Measurements from ENCODE around the gene CARS1. TPM values are rescaled to one million over a fixed set of nuclear protein-coding genes. Genes with fewer than 3 reads are reported as not detected.

The CARS1 gene
- total RNA-seq, 1 experiment from 2014 or later: 120 TPM

GRCh38 chr11:2991452-2992233 lies 65.6 kb downstream of the CARS1 start:
- in situ Hi-C loops (cut with HindIII; ENCODE audit: low pct_unique_long_range_greater_than_20kb, low sequenced_read_pairs): no loop called here
- POLR2A ChIA-PET: interaction anchor here (0.6 to 1.0 kb wide), 6 partner anchors 12 to 224 kb away, joined by 3 to 5 read pairs (median 3); no protein-coding TSS in a partner anchor
- CTCF ChIA-PET: interaction anchor here (0.6 to 1.3 kb wide), 3 partner anchors 19 to 248 kb away, joined by 3 to 4 read pairs (median 3); no protein-coding TSS in a partner anchor
- Histone ChIP-seq H3K27ac (ENCODE audit: low read length) (peak overlapping the region; percentile 97), H3K9me3 (ENCODE audit: control insufficient read depth, insufficient read depth, low read depth, low read length) (no peaks in the 10 kb centered on the region), H3K4me3 (ENCODE audit: low read depth in 2 of 2, low read length in 2 of 2) (peak overlapping the region; percentile 65 to 98), H3K4me1 (ENCODE audit: control insufficient read depth, insufficient read depth, low read length) (peaks cover 35% of the 10 kb centered on the region), H3K27me3 (ENCODE audit: control insufficient read depth, insufficient read depth, low read length) (no peaks in the 10 kb centered on the region), H3K36me3 (ENCODE audit: control insufficient read depth, insufficient read depth, low read length) (no peaks in the 10 kb centered on the region; the same call in none of the 2 replicates)
- peak; percentile 82 for ATAC-seq
- no TSS peak for BruUV-seq (replicated peaks)
- no peak for DNase-seq (ENCODE audit: low read depth, low spot score)
- TF ChIP-seq CTCF (IDR thresholded peaks at IDR 0.05): no peak
- peak; percentile 72; the same call in 1 of the 2 replicates for TF ChIP-seq SIN3A (IDR thresholded peaks at IDR 0.05; ENCODE audit: borderline replicate concordance, insufficient read depth, low read depth, low read length)
- intact Hi-C loops (cut with micrococcal nuclease; ENCODE audit: unreplicated experiment): no loop called here

- DNase-seq (ENCODE audit: low read depth, low spot score): no peak
- no peaks in the 10 kb centered on the region; the same call in none of the 2 replicates for H3K36me3 ChIP-seq (ENCODE audit: control insufficient read depth, insufficient read depth, low read length)
- CTCF ChIA-PET: interaction anchor here (0.6 to 1.8 kb wide), 2 partner anchors 15 to 239 kb away, joined by 5 to 7 read pairs; no protein-coding TSS in a partner anchor
- H3K27me3 ChIP-seq (ENCODE audit: control insufficient read depth, insufficient read depth, low read length): no peaks in the 10 kb centered on the region
- peaks cover 39% of the 10 kb centered on the region for H3K4me1 ChIP-seq (ENCODE audit: control insufficient read depth, insufficient read depth, low read length)
- peak overlapping the region; percentile 95 for H3K27ac ChIP-seq (ENCODE audit: low read length)
- H3K4me3 ChIP-seq (ENCODE audit: low read depth in 2 of 2, low read length in 2 of 2): peak overlapping the region; percentile 65 to 98
- intact Hi-C loops (cut with micrococcal nuclease; ENCODE audit: unreplicated experiment): no loop called here
- H3K9me3 ChIP-seq (ENCODE audit: control insufficient read depth, insufficient read depth, low read depth, low read length): no peaks in the 10 kb centered on the region
- in situ Hi-C loops (cut with HindIII; ENCODE audit: low pct_unique_long_range_greater_than_20kb, low sequenced_read_pairs): no loop called here
- POLR2A ChIA-PET: no interaction called here
- ATAC-seq: no peak
- TF ChIP-seq TCF7L2 (IDR thresholded peaks at IDR 0.05; ENCODE audit: low read depth, low read length) (no peak), POLR2AphosphoS5 (IDR thresholded peaks at IDR 0.05; ENCODE audit: low read depth, low read length) (peak; percentile 34)
- TSS peak; percentile 64 for BruUV-seq (replicated peaks)
Observed at GRCh38 chr11:2990617-2991451, 66.4 kb downstream of the CARS1 start.

GRCh38 chr11:2989551-2989950 lies 67.7 kb downstream of the CARS1 start:
- intact Hi-C loops (cut with micrococcal nuclease; ENCODE audit: unreplicated experiment) (no loop called here), in situ Hi-C loops (cut with HindIII; ENCODE audit: low pct_unique_long_range_greater_than_20kb, low sequenced_read_pairs) (no loop called here)
- CTCF ChIA-PET: interaction anchor here (1.8 kb wide), 1 partner anchor 14 kb away, joined by 5 read pairs; no protein-coding TSS in a partner anchor
- Histone ChIP-seq H3K27ac (ENCODE audit: low read length) (peak overlapping the region; percentile 95), H3K9me3 (ENCODE audit: control insufficient read depth, insufficient read depth, low read depth, low read length) (no peaks in the 10 kb centered on the region), H3K4me3 (ENCODE audit: low read depth in 2 of 2, low read length in 2 of 2) (peak overlapping the region; percentile 65 to 98), H3K36me3 (ENCODE audit: control insufficient read depth, insufficient read depth, low read length) (no peaks in the 10 kb centered on the region; the same call in none of the 2 replicates), H3K4me1 (ENCODE audit: control insufficient read depth, insufficient read depth, low read length) (peaks cover 47% of the 10 kb centered on the region), H3K27me3 (ENCODE audit: control insufficient read depth, insufficient read depth, low read length) (no peaks in the 10 kb centered on the region)
- TF ChIP-seq TCF7L2 (IDR thresholded peaks at IDR 0.05; ENCODE audit: low read depth, low read length): no peak
- no peak for TF ChIP-seq CTCF (IDR thresholded peaks at IDR 0.05)
- TF ChIP-seq REST (IDR thresholded peaks at IDR 0.05; ENCODE audit: insufficient read depth in 1 of 2, low read depth in 2 of 2, low read length in 1 of 2): no peak; a peak in 1 of 4 replicates
- no peak for TF ChIP-seq SIN3A (IDR thresholded peaks at IDR 0.05; ENCODE audit: borderline replicate concordance, insufficient read depth, low read depth, low read length)
- TF ChIP-seq POLR2AphosphoS5 (IDR thresholded peaks at IDR 0.05; ENCODE audit: low read depth, low read length): no peak
- no TSS peak for BruUV-seq (replicated peaks)
- POLR2A ChIA-PET: interaction anchor here (0.6 kb wide), 1 partner anchor 47 kb away, joined by 6 read pairs; no protein-coding TSS in a partner anchor
- ATAC-seq: no peak
- no peak for DNase-seq (ENCODE audit: low read depth, low spot score)
